Measurements from ENCODE around the gene SLC30A1.
A peak's percentile ranks its signal among the peaks of the same experiment; 100 is the strongest.

- TF ChIP-seq POLR2A (IDR thresholded peaks at IDR 0.05) = no peak
- peak in 1 of 12 donors; percentile 2 for TF ChIP-seq CTCF (IDR thresholded peaks at IDR 0.05)
These were observed 48.3 kb upstream of the SLC30A1 start for GRCh38 chr1:211627259-211627658.
